Neural progenitor cell (in vitro differentiated cells): Measurements from ENCODE around the gene TTC19. TPM values are rescaled to one million over a fixed set of nuclear protein-coding genes. Genes with fewer than 3 reads are reported as not detected.

Source experiments
- DNase-seq: peaks from one replicate; pipeline ENCODE4 v3.0.0-alpha.2; 2016; ENCODE audit warnings: low spot score
- H2AFZ ChIP-seq: fragments of 200-600 bp; sonication (generic); replicated peaks from 2 replicates; pipeline ENCODE4 v1.6.1; 2016; ENCODE audit warnings: antibody characterized with exemption
- H3F3A ChIP-seq: fragments of 200-600 bp; sonication (generic); 2 replicates; pipeline ENCODE4 v1.6.1; 2016; ENCODE audit warnings: antibody characterized with exemption, low read depth
- H3K27ac ChIP-seq: fragments of 200-600 bp; sonication (generic); 2 replicates; pipeline ENCODE4 v1.5.1; 2016; ENCODE audit warnings: mild to moderate bottlenecking
- H3K27me3 ChIP-seq: fragments of 200-600 bp; sonication (generic); 2 replicates; pipeline ENCODE4 v1.6.1; 2016; ENCODE audit warnings: mild to moderate bottlenecking, moderate library complexity
- H3K36me3 ChIP-seq: fragments of 200-600 bp; sonication (generic); 2 replicates; pipeline ENCODE4 v1.5.1; 2016
- H3K4me1 ChIP-seq: fragments of 200-600 bp; sonication (generic); 2 replicates; pipeline ENCODE4 v1.6.1; 2016; ENCODE audit warnings: mixed run types
- H3K4me2 ChIP-seq: fragments of 200-600 bp; sonication (generic); 2 replicates; pipeline ENCODE4 v1.6.1; 2016
- H3K4me3 ChIP-seq: fragments of 200-600 bp; sonication (generic); 2 replicates; pipeline ENCODE4 v1.5.1; 2016
- H3K79me2 ChIP-seq: fragments of 200-600 bp; sonication (generic); 2 replicates; pipeline ENCODE4 v1.6.1; 2016; ENCODE audit warnings: low read depth
- H3K9ac ChIP-seq: fragments of 200-600 bp; sonication (generic); 2 replicates; pipeline ENCODE4 v1.6.1; 2016
- H3K9me3 ChIP-seq: fragments of 200-600 bp; sonication (generic); 2 replicates; pipeline ENCODE4 v1.5.1; 2016; ENCODE audit warnings: low read depth
- H4K20me1 ChIP-seq: fragments of 200-600 bp; sonication (generic); 2 replicates; pipeline ENCODE4 v1.6.1; 2016; ENCODE audit warnings: low read depth
- H3K27ac Mint-ChIP-seq: 3 replicates; pipeline ENCODE4 v1.8.0; 2021; ENCODE audit warnings: mixed read lengths
- H3K27me3 Mint-ChIP-seq: 2 replicates; pipeline ENCODE4 v1.8.0; 2022; ENCODE audit warnings: low read depth, mild to moderate bottlenecking, inconsistent platforms, moderate library complexity, mixed read lengths; ENCODE audit not compliant: insufficient read depth
- H3K36me3 Mint-ChIP-seq: 3 replicates; pipeline ENCODE4 v1.8.0; 2021; ENCODE audit warnings: mixed read lengths
- H3K4me1 Mint-ChIP-seq: 3 replicates; pipeline ENCODE4 v1.8.0; 2021; ENCODE audit warnings: mixed read lengths
- H3K4me3 Mint-ChIP-seq: 3 replicates; pipeline ENCODE4 v1.8.0; 2021; ENCODE audit warnings: mild to moderate bottlenecking, moderate library complexity, mixed read lengths
- H3K9me3 Mint-ChIP-seq: 3 replicates; pipeline ENCODE4 v1.8.0; 2020; ENCODE audit warnings: mixed read lengths
- CTCF ChIP-seq: fragments of 200-600 bp; sonication (generic); IDR thresholded peaks from 2 replicates; pipeline ENCODE4 v1.5.1; 2017; ENCODE audit warnings: antibody characterized with exemption, mild to moderate bottlenecking
- EZH2 ChIP-seq: fragments of 200-600 bp; sonication (generic); IDR thresholded peaks from 2 replicates; pipeline ENCODE4 v1.6.1; 2017; ENCODE audit warnings: antibody characterized with exemption, mild to moderate bottlenecking, moderate library complexity
- EZH2phosphoT487 ChIP-seq: fragments of 200-600 bp; sonication (generic); IDR thresholded peaks from 2 replicates; pipeline ENCODE4 v1.6.1; 2017; ENCODE audit warnings: antibody characterized with exemption
- total RNA-seq: library from RNA; depleted of rRNA; stranded (reverse); fragments of >200 nt; gene quantifications from 2 replicates; pipeline ENCODE4 v1.2.3, GENCODE V29; 2015; ENCODE audit warnings: low replicate concordance

The TTC19 gene
- total RNA-seq, 1 donor from 2014 or later: 52.9 TPM

- H3F3A ChIP-seq: no peaks in the 10 kb centered on the region
- no peaks in the 10 kb centered on the region for H3K9me3 ChIP-seq
- peaks cover 14% of the 10 kb centered on the region for H3K4me1 Mint-ChIP-seq
- no peaks in the 10 kb centered on the region for H4K20me1 ChIP-seq
- H3K9ac ChIP-seq: no peak overlapping the region
- H3K4me3 Mint-ChIP-seq: no peak overlapping the region
- no peak for DNase-seq
- H3K27ac Mint-ChIP-seq: no peak overlapping the region
- no peaks in the 10 kb centered on the region for H3K79me2 ChIP-seq
- H3K36me3 Mint-ChIP-seq: no peaks in the 10 kb centered on the region
- no peaks in the 10 kb centered on the region for H3K9me3 Mint-ChIP-seq
- H3K4me3 ChIP-seq: no peak overlapping the region
- no peaks in the 10 kb centered on the region for H3K27me3 ChIP-seq
- H3K27ac ChIP-seq: no peak overlapping the region
- no peak overlapping the region for H2AFZ ChIP-seq
- H3K36me3 ChIP-seq: no peaks in the 10 kb centered on the region
- peaks cover 5% of the 10 kb centered on the region for H3K27me3 Mint-ChIP-seq
- H3K4me2 ChIP-seq: no peak overlapping the region
- no peaks in the 10 kb centered on the region for H3K4me1 ChIP-seq
- no peak for TF ChIP-seq EZH2phosphoT487
- TF ChIP-seq CTCF: no peak
- no peak for TF ChIP-seq EZH2
Measured at GRCh38 chr17:15957206-15957605, 42.4 kb upstream of the TTC19 start.

GRCh38 chr17:15957608-15958307 is 41.9 kb upstream of the TTC19 start:
- Mint-ChIP-seq H3K4me1 (peaks cover 14% of the 10 kb centered on the region), H3K4me3 (no peak overlapping the region), H3K27me3 (peaks cover 3% of the 10 kb centered on the region), H3K9me3 (no peaks in the 10 kb centered on the region), H3K27ac (no peak overlapping the region), H3K36me3 (no peaks in the 10 kb centered on the region)
- no peaks in the 10 kb centered on the region for H3K27me3 ChIP-seq
- H3K4me1 ChIP-seq: no peaks in the 10 kb centered on the region
- TF ChIP-seq EZH2: no peak
- no peak for TF ChIP-seq EZH2phosphoT487
- no peak for TF ChIP-seq CTCF
- H3K4me2 ChIP-seq: no peak overlapping the region
- no peak overlapping the region for H3K4me3 ChIP-seq
- no peak overlapping the region for H3K9ac ChIP-seq
- H4K20me1 ChIP-seq: no peaks in the 10 kb centered on the region
- H2AFZ ChIP-seq: no peak overlapping the region
- no peaks in the 10 kb centered on the region for H3K36me3 ChIP-seq
- H3K9me3 ChIP-seq: no peaks in the 10 kb centered on the region
- H3K79me2 ChIP-seq: no peaks in the 10 kb centered on the region
- no peak overlapping the region for H3K27ac ChIP-seq
- no peak for DNase-seq
- no peaks in the 10 kb centered on the region for H3F3A ChIP-seq

- Mint-ChIP-seq H3K27ac (peak overlapping the region; percentile 5), H3K4me3 (no peak overlapping the region), H3K27me3 (no peaks in the 10 kb centered on the region), H3K9me3 (no peaks in the 10 kb centered on the region), H3K4me1 (peaks cover 13% of the 10 kb centered on the region), H3K36me3 (no peaks in the 10 kb centered on the region)
- DNase-seq: no peak
- Histone ChIP-seq H3K27me3 (no peaks in the 10 kb centered on the region), H3K4me2 (no peak overlapping the region), H2AFZ (no peak overlapping the region), H3K36me3 (no peaks in the 10 kb centered on the region), H3F3A (no peaks in the 10 kb centered on the region), H3K9me3 (no peaks in the 10 kb centered on the region), H3K27ac (no peak overlapping the region), H3K79me2 (no peaks in the 10 kb centered on the region), H3K4me1 (no peaks in the 10 kb centered on the region), H3K4me3 (no peak overlapping the region), H4K20me1 (no peaks in the 10 kb centered on the region), H3K9ac (no peak overlapping the region)
- no peak for TF ChIP-seq EZH2phosphoT487
Measured at GRCh38 chr17:15958484-15958854, 41.2 kb upstream of the TTC19 start.

GRCh38 chr17:15963670-15964110 is 35.9 kb upstream of the TTC19 start:
- no peak overlapping the region for H2AFZ ChIP-seq
- no peaks in the 10 kb centered on the region for H3K27me3 Mint-ChIP-seq
- H3K36me3 ChIP-seq: no peaks in the 10 kb centered on the region
- H3K9me3 ChIP-seq: no peaks in the 10 kb centered on the region
- no peak overlapping the region for H3K4me3 Mint-ChIP-seq
- H3K9ac ChIP-seq: no peak overlapping the region
- H3K27ac Mint-ChIP-seq: no peak overlapping the region
- DNase-seq: no peak
- H3K27ac ChIP-seq: no peak overlapping the region
- no peak overlapping the region for H3K4me3 ChIP-seq
- H3K9me3 Mint-ChIP-seq: no peaks in the 10 kb centered on the region
- H4K20me1 ChIP-seq: peaks cover 23% of the 10 kb centered on the region
- TF ChIP-seq EZH2phosphoT487 (no peak), CTCF (no peak), EZH2 (no peak)
- peaks cover 14% of the 10 kb centered on the region for H3K27me3 ChIP-seq
- H3K79me2 ChIP-seq: no peaks in the 10 kb centered on the region
- H3F3A ChIP-seq: peaks cover 29% of the 10 kb centered on the region
- peaks cover 23% of the 10 kb centered on the region for H3K4me1 ChIP-seq
- H3K4me1 Mint-ChIP-seq: peaks cover 33% of the 10 kb centered on the region
- no peak overlapping the region for H3K4me2 ChIP-seq
- no peaks in the 10 kb centered on the region for H3K36me3 Mint-ChIP-seq
